GM19328 (cell line): Measurements from ENCODE around the gene FAM174C.
"Not testable (repeated sequence)": the region's sequence is repeated elsewhere in the genome, so short reads cannot be mapped to it uniquely, and the experiment has no call there.

Experiments
- ATAC-seq: cut with Tn5 transposase; IDR thresholded peaks from one replicate; pipeline ENCODE4 v1.9.1; 2021; ENCODE audit warnings: mild to moderate bottlenecking, moderate library complexity; ENCODE audit not compliant: unreplicated experiment

FAM174C gene

GRCh38 chr19:1317274-1318003 lies 42.1 kb downstream of the FAM174C start:
- ATAC-seq: no peak

GRCh38 chr19:1318678-1319471 lies 43.5 kb downstream of the FAM174C start:
- no peak for ATAC-seq

DNA sequence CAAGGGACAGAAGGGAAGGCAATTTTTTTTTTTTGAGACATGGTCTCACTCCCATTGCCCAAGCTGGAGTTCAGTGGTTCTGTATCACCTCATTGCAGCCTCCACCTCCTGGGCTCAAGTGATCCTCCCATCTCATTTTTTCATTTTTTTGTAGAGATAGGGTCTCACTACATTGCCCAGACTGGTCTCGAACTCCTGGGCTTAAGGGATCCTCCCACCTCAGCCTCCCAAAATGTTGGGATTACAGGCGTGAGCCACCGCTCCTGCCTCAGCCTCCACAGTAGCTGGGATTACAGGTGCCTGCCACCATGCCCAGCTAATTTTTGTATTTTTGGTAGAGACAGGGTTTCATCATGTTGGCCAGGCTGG lies 44.9 kb downstream of the FAM174C start:
- not testable (repeated sequence) for ATAC-seq

DNA sequence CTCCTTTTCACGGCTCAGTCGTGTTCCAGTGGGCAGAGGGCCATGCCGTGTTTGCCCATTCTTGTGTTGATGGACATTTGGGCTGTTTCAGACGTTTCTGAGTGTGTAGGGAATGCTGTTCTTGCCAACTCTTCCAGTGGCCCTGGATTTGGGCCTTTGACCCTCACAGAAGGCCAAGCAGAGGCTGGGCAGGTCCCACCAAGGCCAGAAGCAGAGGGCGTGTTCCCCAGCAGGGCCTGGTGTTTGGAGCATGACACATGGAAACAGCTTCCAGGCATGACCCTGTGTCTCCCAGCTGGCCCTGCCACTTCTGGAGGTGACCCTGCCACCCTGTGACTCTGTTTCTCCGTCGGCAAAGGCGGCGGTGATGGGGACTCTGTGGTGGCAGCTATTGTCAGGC lies 46.2 kb downstream of the FAM174C start:
- no peak for ATAC-seq

- no peak for ATAC-seq
Observed at GRCh38 chr19:1322198-1322981, 47.1 kb downstream of the FAM174C start.

- no peak for ATAC-seq
Observed at GRCh38 chr19:1324249-1324805, 49.0 kb downstream of the FAM174C start.

- no peak for ATAC-seq
Observed at GRCh38 chr19:1324806-1325567, 49.7 kb downstream of the FAM174C start.

GRCh38 chr19:1325568-1326294 lies 50.4 kb downstream of the FAM174C start:
- ATAC-seq: no peak

GRCh38 chr19:1327125-1327524 lies 51.8 kb downstream of the FAM174C start:
- ATAC-seq: no peak
